ENCODE results near the gene BCAP29. TPM values are rescaled to one million over a fixed set of nuclear protein-coding genes. Genes with fewer than 3 reads are reported as not detected.

The BCAP29 gene
- total and polyA plus RNA-seq, 2 of the 8 experiments (the other 6 are each of a cell fraction or from before 2014, with no cell fraction given): 6.8 to 18.1 TPM

DNA sequence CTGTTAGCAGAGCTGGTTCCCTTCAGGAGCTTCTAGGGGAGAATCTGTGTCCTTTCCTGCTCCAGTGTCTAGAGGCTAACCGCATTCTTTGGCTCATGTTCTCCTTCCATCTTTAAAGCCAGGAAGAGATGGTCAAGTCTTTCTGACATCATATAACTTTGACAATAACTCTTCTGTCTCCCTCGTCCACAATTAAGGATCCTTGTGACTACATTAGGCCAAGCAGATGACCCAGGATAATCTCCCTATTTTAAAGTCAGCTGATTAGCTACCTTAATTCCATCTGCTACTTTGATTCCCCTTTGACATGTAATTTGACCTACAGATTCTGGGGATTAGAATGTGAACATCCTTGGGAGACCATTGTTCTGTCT, 52.4 kb downstream of the BCAP29 start:
- whole genome bisulfite sequencing, 2 experiments (ENCODE audit: extremely low coverage in 1 of 2, insufficient coverage in 1 of 2, insufficient read length in 1 of 2, insufficient replicate concordance in 2 of 2, low coverage in 1 of 2, low lambda C conversion rate in 2 of 2, missing lambda C conversion rate in 1 of 2): 90% methylated on average over 2 of the region's 2 CpGs; no CpG with 5 or more reads in 1 of the 2 experiments
- Histone ChIP-seq H3K18ac (ENCODE audit: extremely low read depth, low read length) (no peak overlapping the region), H3K23ac (ENCODE audit: insufficient read length) (no peak overlapping the region), H3K56ac (replicated peaks; ENCODE audit: insufficient read length, low read depth, low read length) (no peak overlapping the region), H4K91ac (replicated peaks; ENCODE audit: insufficient read length, low read length) (no peak overlapping the region), H3K4ac (replicated peaks; ENCODE audit: insufficient read length, low read depth, low read length) (no peak overlapping the region), H2AFZ (ENCODE audit: low read length) (no peak overlapping the region), H2BK5ac (ENCODE audit: low read depth, low read length) (no peak overlapping the region), H3K27me3 (replicated peaks in 1 of 4; ENCODE audit: control insufficient read depth in 3 of 4, extremely low read depth in 1 of 4, insufficient read depth in 3 of 4, low read length in 3 of 4) (no peaks in the 10 kb centered on the region), H3K79me1 (ENCODE audit: low read depth, low read length) (no peaks in the 10 kb centered on the region), H3K14ac (ENCODE audit: insufficient read length) (no peak overlapping the region), H4K20me1 (replicated peaks in 1 of 2; ENCODE audit: control insufficient read depth in 1 of 2, insufficient read depth in 2 of 2, low read length in 2 of 2) (no peaks in the 10 kb centered on the region), H3K9me3 (ENCODE audit: insufficient read depth in 2 of 2, low read depth in 1 of 2, low read length in 1 of 2) (no peaks in the 10 kb centered on the region), H3K27ac (ENCODE audit: low read depth, low read length) (no peak overlapping the region), H4K8ac (ENCODE audit: extremely low read depth, insufficient read depth, low read length) (no peak overlapping the region), H3K9ac (replicated peaks in 1 of 4; ENCODE audit: extremely low read depth in 1 of 4, low read depth in 3 of 4, low read length in 3 of 4) (no peak overlapping the region), H3K4me1 (replicated peaks in 1 of 4; ENCODE audit: control insufficient read depth in 3 of 4, insufficient read depth in 4 of 4, low read length in 3 of 4) (peaks cover 0 to 6% (median 2%) of the 10 kb centered on the region in 4 experiments; a peak in 3 of 7 replicates), H3K36me3 (ENCODE audit: control insufficient read depth in 2 of 4, insufficient read depth in 4 of 4, low read length in 3 of 4) (no peaks in the 10 kb centered on the region), H3K79me2 (ENCODE audit: control insufficient read depth in 1 of 2, insufficient read depth in 2 of 2, low read length in 2 of 2) (no peaks in the 10 kb centered on the region), H4K5ac (ENCODE audit: insufficient read length, low read depth, low read length) (no peak overlapping the region), H2BK20ac (ENCODE audit: low read length) (no peak overlapping the region), H2BK120ac (replicated peaks; ENCODE audit: low read depth, low read length) (no peak overlapping the region), H3K4me3 (ENCODE audit: extremely low read depth in 1 of 4, insufficient read depth in 2 of 4, low read depth in 3 of 4, low read length in 4 of 4) (no peak overlapping the region), H2AK5ac (ENCODE audit: low read depth, low read length) (no peak overlapping the region), H2BK15ac (ENCODE audit: low read length) (no peak overlapping the region), H2BK12ac (ENCODE audit: low read depth, low read length) (no peak overlapping the region), H3K23me2 (ENCODE audit: low read depth, low read length) (no peaks in the 10 kb centered on the region), H3K4me2 (ENCODE audit: insufficient read depth in 1 of 2, low read depth in 2 of 2, low read length in 2 of 2) (no peak overlapping the region)
- DNase-seq (ENCODE audit: low read depth in 1 of 2, low spot score in 2 of 2) (no peak), FAIRE-seq (no peak)
- ChIA-PET CTCF (ENCODE audit: partially characterized antibody) (interaction anchor here (0.9 to 2.9 kb wide), 4 partner anchors 9 to 13 kb away, joined by 3 to 11 read pairs (median 4); no protein-coding TSS in a partner anchor), POLR2A (ENCODE audit: partially characterized antibody) (no interaction called here)
- no peak for TF ChIP-seq EGR1 (IDR thresholded peaks at IDR 0.05; ENCODE audit: borderline replicate concordance, low read depth, low read length)
- TF ChIP-seq, protein P1, sequence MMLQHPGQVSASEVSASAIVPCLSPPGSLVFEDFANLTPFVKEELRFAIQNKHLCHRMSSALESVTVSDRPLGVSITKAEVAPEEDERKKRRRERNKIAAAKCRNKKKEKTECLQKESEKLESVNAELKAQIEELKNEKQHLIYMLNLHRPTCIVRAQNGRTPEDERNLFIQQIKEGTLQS (IDR thresholded peaks at IDR 0.05; ENCODE audit: insufficient read depth, low read depth, low read length): no peak
- TF ChIP-seq, protein P2, sequence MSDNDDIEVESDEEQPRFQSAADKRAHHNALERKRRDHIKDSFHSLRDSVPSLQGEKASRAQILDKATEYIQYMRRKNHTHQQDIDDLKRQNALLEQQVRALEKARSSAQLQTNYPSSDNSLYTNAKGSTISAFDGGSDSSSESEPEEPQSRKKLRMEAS (IDR thresholded peaks at IDR 0.05): no peak
- no peak for TF ChIP-seq GABPA (IDR thresholded peaks at IDR 0.05; ENCODE audit: borderline replicate concordance, insufficient read depth, low read length)
- TF ChIP-seq KDM5A (IDR thresholded peaks at IDR 0.05; ENCODE audit: low read length): no peak
- no peak for TF ChIP-seq SP2 (IDR thresholded peaks at IDR 0.05; ENCODE audit: low read length)
- no peak for TF ChIP-seq CHD1 (IDR thresholded peaks at IDR 0.05; ENCODE audit: low read depth, low read length)
- no peak for TF ChIP-seq CBX5 (IDR thresholded peaks at IDR 0.05; ENCODE audit: low read depth, low read length)
- TF ChIP-seq POLR2A (IDR thresholded peaks at IDR 0.05; ENCODE audit: control extremely low read depth in 1 of 2, low read depth in 2 of 2, low read length in 2 of 2): no peak
- no peak for TF ChIP-seq SP4 (IDR thresholded peaks at IDR 0.05; ENCODE audit: low read length)
- TF ChIP-seq CREB1 (IDR thresholded peaks at IDR 0.05): no peak
- TF ChIP-seq, protein P3, sequence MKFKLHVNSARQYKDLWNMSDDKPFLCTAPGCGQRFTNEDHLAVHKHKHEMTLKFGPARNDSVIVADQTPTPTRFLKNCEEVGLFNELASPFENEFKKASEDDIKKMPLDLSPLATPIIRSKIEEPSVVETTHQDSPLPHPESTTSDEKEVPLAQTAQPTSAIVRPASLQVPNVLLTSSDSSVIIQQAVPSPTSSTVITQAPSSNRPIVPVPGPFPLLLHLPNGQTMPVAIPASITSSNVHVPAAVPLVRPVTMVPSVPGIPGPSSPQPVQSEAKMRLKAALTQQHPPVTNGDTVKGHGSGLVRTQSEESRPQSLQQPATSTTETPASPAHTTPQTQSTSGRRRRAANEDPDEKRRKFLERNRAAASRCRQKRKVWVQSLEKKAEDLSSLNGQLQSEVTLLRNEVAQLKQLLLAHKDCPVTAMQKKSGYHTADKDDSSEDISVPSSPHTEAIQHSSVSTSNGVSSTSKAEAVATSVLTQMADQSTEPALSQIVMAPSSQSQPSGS (IDR thresholded peaks at IDR 0.05; ENCODE audit: low read length): no peak
- TF ChIP-seq SIRT6 (IDR thresholded peaks at IDR 0.05; ENCODE audit: low read length): no peak
- no peak for TF ChIP-seq BACH1 (IDR thresholded peaks at IDR 0.05; ENCODE audit: low read length)

Measured in H1 (cell line).